Neutrophil (primary cell): Measurements from ENCODE around the gene PTPN14.

Source experiments
- H3K27ac ChIP-seq: fragments of 200-600 bp; sonication (generic); 2 replicates; pipeline ENCODE4 v1.5.1; 2016; ENCODE audit warnings: mild to moderate bottlenecking, moderate library complexity
- H3K27me3 ChIP-seq: fragments of 200-600 bp; sonication (generic); 2 replicates; pipeline ENCODE4 v1.6.0; 2016; ENCODE audit warnings: mild to moderate bottlenecking
- H3K36me3 ChIP-seq: fragments of 200-600 bp; sonication (generic); 2 replicates; pipeline ENCODE4 v1.5.1; 2017
- H3K4me1 ChIP-seq, 2 experiments: fragments of 200-600 bp in 1 of 2; sonication (generic) in 1 of 2; 1 replicate in 1 of 2; 2 replicates in 1 of 2; pipeline versions ENCODE4 v1.5.1 to v1.6.1; 2013 to 2016; ENCODE audit warnings: low read depth in 1 of 2, low read length in 1 of 2, mild to moderate bottlenecking in 1 of 2, moderate library complexity in 1 of 2; ENCODE audit not compliant: control insufficient read depth in 1 of 2, insufficient read depth in 1 of 2
- H3K4me3 ChIP-seq, 2 experiments: fragments of 200-600 bp in 1 of 2; sonication (generic) in 1 of 2; 1 replicate in 1 of 2; 2 replicates in 1 of 2; pipeline ENCODE4 v1.5.1; 2013 to 2016; ENCODE audit warnings: low read depth in 1 of 2, low read length in 1 of 2, mild to moderate bottlenecking in 1 of 2, moderate library complexity in 1 of 2
- H3K9me3 ChIP-seq: fragments of 200-600 bp; sonication (generic); 2 replicates; pipeline ENCODE4 v1.5.1; 2016
- CTCF ChIP-seq: fragments of 200-600 bp; sonication (generic); IDR thresholded peaks from 2 replicates; pipeline ENCODE4 v1.5.1; 2016; ENCODE audit warnings: antibody characterized with exemption

PTPN14 gene

GRCh38 chr1:214475331-214475730 lies 76.1 kb downstream of the PTPN14 start:
- Histone ChIP-seq H3K9me3 (no peaks in the 10 kb centered on the region), H3K4me1 (peaks cover 0 to 19% of the 10 kb centered on the region in 2 experiments), H3K4me3 (no peak overlapping the region), H3K27ac (no peak overlapping the region), H3K36me3 (no peaks in the 10 kb centered on the region), H3K27me3 (peaks cover 3% of the 10 kb centered on the region)
- TF ChIP-seq CTCF = no peak

GRCh38 chr1:214474467-214474866 lies 76.9 kb downstream of the PTPN14 start:
- no peak for TF ChIP-seq CTCF
- Histone ChIP-seq H3K9me3 (no peaks in the 10 kb centered on the region), H3K4me1 (peaks cover 0 to 19% of the 10 kb centered on the region in 2 experiments), H3K27me3 (peaks cover 3% of the 10 kb centered on the region), H3K36me3 (no peaks in the 10 kb centered on the region), H3K4me3 (no peak overlapping the region), H3K27ac (no peak overlapping the region)

GRCh38 chr1:214473862-214474261 lies 77.5 kb downstream of the PTPN14 start:
- H3K36me3 ChIP-seq = no peaks in the 10 kb centered on the region
- no peaks in the 10 kb centered on the region for H3K9me3 ChIP-seq
- H3K4me1 ChIP-seq = peaks cover 0 to 19% of the 10 kb centered on the region in 2 experiments
- peaks cover 3% of the 10 kb centered on the region for H3K27me3 ChIP-seq
- H3K4me3 ChIP-seq = no peak overlapping the region
- no peak for TF ChIP-seq CTCF
- H3K27ac ChIP-seq = no peak overlapping the region

GRCh38 chr1:214473387-214473786 lies 78.0 kb downstream of the PTPN14 start:
- peaks cover 0 to 19% of the 10 kb centered on the region in 2 experiments for H3K4me1 ChIP-seq
- no peaks in the 10 kb centered on the region for H3K36me3 ChIP-seq
- no peaks in the 10 kb centered on the region for H3K9me3 ChIP-seq
- H3K27me3 ChIP-seq = peaks cover 3% of the 10 kb centered on the region
- no peak overlapping the region for H3K4me3 ChIP-seq
- no peak overlapping the region for H3K27ac ChIP-seq
- TF ChIP-seq CTCF = no peak

- H3K27me3 ChIP-seq = peaks cover under 1% of the 10 kb centered on the region
- peaks cover 0 to 19% of the 10 kb centered on the region in 2 experiments for H3K4me1 ChIP-seq
- no peak overlapping the region for H3K4me3 ChIP-seq
- TF ChIP-seq CTCF = no peak
- H3K36me3 ChIP-seq = no peaks in the 10 kb centered on the region
- no peak overlapping the region for H3K27ac ChIP-seq
- H3K9me3 ChIP-seq = no peaks in the 10 kb centered on the region
Observed at GRCh38 chr1:214472364-214472763, 79.0 kb downstream of the PTPN14 start.

GRCh38 chr1:214471458-214471857 lies 79.9 kb downstream of the PTPN14 start:
- Histone ChIP-seq H3K4me3 (no peak overlapping the region), H3K27me3 (no peaks in the 10 kb centered on the region), H3K27ac (no peak overlapping the region), H3K4me1 (peaks cover 0 to 19% of the 10 kb centered on the region in 2 experiments), H3K36me3 (no peaks in the 10 kb centered on the region), H3K9me3 (no peaks in the 10 kb centered on the region)
- TF ChIP-seq CTCF = no peak
